Neuronal stem cell (in vitro differentiated cells): ENCODE measurements around the gene HAGHL.
A peak's percentile ranks its signal among the peaks of the same experiment; 100 is the strongest.

Source experiments
- DNase-seq: peaks from one replicate; pipeline ENCODE4 v3.0.0-alpha.2; 2013; ENCODE audit warnings: low spot score
- H2AFZ ChIP-seq: one replicate; pipeline ENCODE4 v1.6.1; 2013; ENCODE audit warnings: mild to moderate bottlenecking, low read length, inconsistent platforms
- H2AK5ac ChIP-seq: 2 replicates; pipeline ENCODE4 v1.6.1; 2013; ENCODE audit warnings: low read depth, mild to moderate bottlenecking, inconsistent platforms, low read length, moderate library complexity, mixed read lengths
- H2BK120ac ChIP-seq: 2 replicates; pipeline ENCODE4 v1.6.1; 2013; ENCODE audit warnings: low read depth, mild to moderate bottlenecking, inconsistent platforms, low read length, moderate library complexity, mixed read lengths
- H2BK12ac ChIP-seq: one replicate; pipeline ENCODE4 v1.6.1; 2013; ENCODE audit warnings: low read length, inconsistent platforms
- H2BK15ac ChIP-seq: 2 replicates; pipeline ENCODE4 v1.6.1; 2013; ENCODE audit warnings: mild to moderate bottlenecking, low read length, inconsistent platforms, mixed read lengths
- H2BK5ac ChIP-seq: one replicate; pipeline ENCODE4 v1.6.1; 2013; ENCODE audit warnings: inconsistent platforms, mild to moderate bottlenecking, low read length, moderate library complexity
- H3K14ac ChIP-seq: one replicate; pipeline ENCODE4 v1.6.1; 2013; ENCODE audit warnings: low read length, inconsistent platforms
- H3K18ac ChIP-seq: 2 replicates; pipeline ENCODE4 v1.6.1; 2013; ENCODE audit warnings: low read length, inconsistent platforms
- H3K23ac ChIP-seq: 2 replicates; pipeline ENCODE4 v1.6.1; 2013; ENCODE audit warnings: low read depth, mild to moderate bottlenecking, mixed read lengths, low read length, inconsistent platforms; ENCODE audit not compliant: poor library complexity
- H3K27ac ChIP-seq: replicated peaks from 3 replicates; pipeline ENCODE4 v1.5.1; 2013; ENCODE audit warnings: low read length, inconsistent platforms
- H3K27me3 ChIP-seq, 3 experiments: 2 replicates each; pipeline ENCODE4 v1.6.1; 2013; ENCODE audit warnings: low read length in 3 of 3, mild to moderate bottlenecking in 2 of 3, inconsistent platforms in 1 of 3, low read depth in 1 of 3, mixed read lengths in 1 of 3, moderate library complexity in 1 of 3; ENCODE audit not compliant: control insufficient read depth in 3 of 3, insufficient read depth in 3 of 3
- H3K36me3 ChIP-seq, 2 donors: replicated peaks in 1 of 2; 2 replicates each; pipeline ENCODE4 v1.6.1; 2013; ENCODE audit warnings: low read length in 2 of 2; ENCODE audit not compliant: control insufficient read depth in 2 of 2, insufficient read depth in 2 of 2
- H3K4ac ChIP-seq: 2 replicates; pipeline ENCODE4 v1.6.1; 2013; ENCODE audit warnings: inconsistent platforms, mild to moderate bottlenecking, low read length, moderate library complexity
- H3K4me1 ChIP-seq, 2 donors: 1 replicate in 1 of 2; 2 replicates in 1 of 2; pipeline ENCODE4 v1.6.1; 2013; ENCODE audit warnings: low read length in 2 of 2, low read depth in 1 of 2; ENCODE audit not compliant: control insufficient read depth in 2 of 2, insufficient read depth in 1 of 2
- H3K4me2 ChIP-seq: one replicate; pipeline ENCODE4 v1.6.1; 2013; ENCODE audit warnings: mild to moderate bottlenecking, low read length, inconsistent platforms; ENCODE audit not compliant: insufficient read depth, poor library complexity, severe bottlenecking
- H3K4me3 ChIP-seq, 2 donors: 2 replicates each; pipeline ENCODE4 v1.5.1; 2013; ENCODE audit warnings: low read length in 2 of 2, mild to moderate bottlenecking in 2 of 2, inconsistent platforms in 1 of 2, moderate library complexity in 1 of 2
- H3K79me1 ChIP-seq: one replicate; pipeline ENCODE4 v1.6.1; 2013; ENCODE audit warnings: low read depth, mild to moderate bottlenecking, inconsistent platforms, low read length, moderate library complexity
- H3K9ac ChIP-seq: one replicate; pipeline ENCODE4 v1.6.1; 2013; ENCODE audit warnings: mild to moderate bottlenecking, low read depth, low read length, inconsistent platforms; ENCODE audit not compliant: poor library complexity
- H3K9me3 ChIP-seq, 2 donors: replicated peaks in 1 of 2; 2 replicates each; pipeline versions ENCODE3 to v1.6.1; 2013; ENCODE audit warnings: low read length in 2 of 2, mild to moderate bottlenecking in 2 of 2, inconsistent platforms in 1 of 2, low read depth in 1 of 2, mixed read lengths in 1 of 2, moderate library complexity in 1 of 2; ENCODE audit not compliant: control insufficient read depth in 2 of 2, insufficient read depth in 1 of 2
- H4K8ac ChIP-seq: one replicate; pipeline ENCODE4 v1.6.1; 2013; ENCODE audit warnings: low read depth, mild to moderate bottlenecking, inconsistent platforms, low read length, moderate library complexity
- H4K91ac ChIP-seq: one replicate; pipeline ENCODE4 v1.6.1; 2013; ENCODE audit warnings: low read length, low read depth, mild to moderate bottlenecking, inconsistent platforms; ENCODE audit not compliant: poor library complexity
- WGBS, 2 donors: extraction: QIAGEN DNeasy Blood & Tissue Kit; methylation state at CpG; one replicate each; pipeline ENCODE4 v1.1.7; 2013; ENCODE audit warnings: missing lambda C conversion rate in 2 of 2, mixed read lengths in 1 of 2; ENCODE audit not compliant: insufficient read length in 2 of 2, insufficient replicate concordance in 1 of 2; ENCODE audit errors: extremely low coverage in 2 of 2; 5-methylcytosine and 5-hydroxymethylcytosine counted together

The HAGHL gene

DNA sequence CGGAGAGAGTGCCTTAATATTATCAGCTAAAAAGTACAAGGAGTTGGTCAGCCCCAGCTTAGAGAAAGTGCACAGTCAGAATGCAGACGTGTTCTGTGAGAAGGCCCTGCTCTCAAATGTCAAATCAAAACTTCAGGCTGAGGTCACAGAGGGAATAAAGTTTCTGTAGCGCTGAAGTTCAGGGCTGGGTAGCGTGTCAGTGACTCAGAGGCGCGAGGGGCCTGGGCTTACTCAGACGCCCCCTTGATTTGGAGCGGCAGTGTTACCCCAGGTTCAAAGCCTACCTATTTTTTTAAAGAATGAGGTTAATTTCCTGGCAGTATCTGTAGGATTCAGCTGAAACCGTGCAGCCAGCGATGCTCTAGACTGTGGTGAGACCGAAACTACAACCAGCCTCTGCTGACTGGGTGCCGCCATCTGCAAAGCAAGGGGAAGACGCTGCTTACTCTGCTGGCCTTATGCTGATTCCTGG is 9.1 kb downstream of the HAGHL start:
- Histone ChIP-seq H4K91ac (no peak overlapping the region), H2AFZ (no peak overlapping the region), H2BK12ac (no peak overlapping the region), H3K4me1 (peaks cover 4 to 5% of the 10 kb centered on the region in 2 donors), H3K79me1 (peaks cover 9% of the 10 kb centered on the region), H3K36me3 (peaks cover 31 to 64% of the 10 kb centered on the region in 2 donors), H2BK15ac (no peak overlapping the region), H3K9me3 (no peaks in the 10 kb centered on the region), H3K14ac (no peak overlapping the region), H3K9ac (no peak overlapping the region), H3K27me3 (no peaks in the 10 kb centered on the region), H3K23ac (no peak overlapping the region), H4K8ac (no peak overlapping the region), H3K4ac (no peak overlapping the region), H3K4me2 (no peak overlapping the region), H2BK5ac (no peak overlapping the region), H2BK120ac (no peak overlapping the region), H2AK5ac (no peak overlapping the region), H3K4me3 (no peak overlapping the region), H3K18ac (no peak overlapping the region), H3K27ac (no peak overlapping the region)
- no peak for DNase-seq
- no CpG with 5 or more reads among the region's 13 CpGs for WGBS, 2 donors

DNA sequence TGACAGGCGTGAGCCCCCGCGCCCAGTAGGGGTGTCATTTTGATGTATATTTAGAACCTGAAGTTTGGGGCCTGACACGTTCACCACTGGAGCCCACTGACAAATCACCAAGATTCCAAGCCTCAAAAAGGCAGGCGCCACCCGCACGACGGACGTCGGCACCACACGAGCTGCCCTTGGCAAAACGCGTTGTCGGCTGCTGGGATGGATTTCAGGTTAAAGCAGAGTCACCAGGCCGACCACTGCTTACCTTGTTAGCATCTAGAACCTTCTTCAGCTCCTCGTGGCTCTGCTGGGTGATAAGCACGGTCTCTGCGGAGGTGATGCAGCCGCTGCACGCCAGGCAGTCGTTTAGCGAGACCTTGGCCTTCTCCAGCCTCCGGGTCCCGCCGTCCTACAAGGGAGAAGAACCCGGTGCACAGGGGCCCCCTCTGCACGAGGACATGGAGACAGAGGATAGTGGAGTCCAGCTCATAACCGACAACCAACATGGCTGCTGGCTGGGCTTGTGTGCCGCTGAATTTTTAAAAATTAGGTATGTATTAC is 10.1 kb downstream of the HAGHL start:
- no peak overlapping the region for H3K9ac ChIP-seq
- H4K8ac ChIP-seq = no peak overlapping the region
- H3K36me3 ChIP-seq = peaks cover 31 to 58% of the 10 kb centered on the region in 2 donors
- H3K9me3 ChIP-seq = no peaks in the 10 kb centered on the region
- H3K79me1 ChIP-seq = peaks cover 8% of the 10 kb centered on the region
- H2BK5ac ChIP-seq = no peak overlapping the region
- H3K4me2 ChIP-seq = no peak overlapping the region
- H3K23ac ChIP-seq = peak overlapping the region; percentile 60
- DNase-seq = no peak
- H2AK5ac ChIP-seq = no peak overlapping the region
- H3K4ac ChIP-seq = no peak overlapping the region
- H2BK15ac ChIP-seq = no peak overlapping the region
- no peak overlapping the region for H3K4me3 ChIP-seq
- H3K4me1 ChIP-seq = peaks cover 4 to 5% of the 10 kb centered on the region in 2 donors
- H3K14ac ChIP-seq = no peak overlapping the region
- no peak overlapping the region for H2BK12ac ChIP-seq
- no peak overlapping the region for H2BK120ac ChIP-seq
- no peaks in the 10 kb centered on the region for H3K27me3 ChIP-seq
- no peak overlapping the region for H3K18ac ChIP-seq
- H3K27ac ChIP-seq = no peak overlapping the region
- no peak overlapping the region for H4K91ac ChIP-seq
- WGBS, 2 donors = no CpG with 5 or more reads among the region's 29 CpGs
- no peak overlapping the region for H2AFZ ChIP-seq

DNA sequence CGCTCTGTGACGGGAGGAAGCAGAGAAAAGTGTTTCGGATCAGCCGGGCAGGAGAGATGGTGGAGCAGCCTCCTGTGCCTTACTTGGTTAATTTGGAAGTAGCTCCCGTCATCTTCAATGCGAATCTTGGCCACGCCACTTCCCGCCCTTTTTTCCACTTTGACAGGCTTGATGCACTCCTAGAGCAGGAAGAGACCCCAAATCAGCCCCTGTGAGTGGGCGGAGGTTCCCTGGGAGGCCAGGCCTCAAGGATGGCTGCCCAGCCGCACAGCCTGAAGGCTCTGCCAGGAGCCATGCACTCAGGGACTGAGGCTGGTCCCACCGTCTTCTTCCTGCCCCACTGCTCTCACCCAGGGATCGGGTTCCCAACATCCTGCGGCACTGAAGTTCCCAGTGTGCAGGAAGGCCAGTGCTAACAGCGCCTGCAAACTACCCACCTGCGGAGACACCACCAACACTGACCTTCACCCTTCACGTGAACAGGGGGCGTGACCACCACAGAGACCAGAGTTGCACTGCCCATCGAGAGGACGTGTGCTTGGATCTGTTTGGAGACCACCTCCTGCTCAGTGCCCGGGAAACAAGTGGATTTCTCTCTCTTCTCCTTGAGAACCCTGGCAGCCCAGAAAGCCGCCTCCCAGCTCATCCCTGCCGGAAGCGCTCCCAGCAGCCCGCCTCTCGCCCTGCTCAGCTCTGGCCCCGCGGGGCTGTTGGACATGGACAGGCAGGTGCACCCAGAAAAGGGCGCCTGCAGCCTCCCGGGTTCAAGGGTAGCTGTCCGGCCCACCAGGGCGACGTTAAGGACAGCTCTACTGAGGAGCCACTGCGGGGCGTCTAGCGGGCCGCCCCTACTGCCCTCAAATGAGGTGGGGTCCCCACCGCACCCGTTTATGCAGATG is 12.9 kb downstream of the HAGHL start:
- H3K9me3 ChIP-seq = no peaks in the 10 kb centered on the region
- peak overlapping the region; percentile 96 for H3K4me2 ChIP-seq
- H3K18ac ChIP-seq = peak overlapping the region; percentile 90
- H3K23ac ChIP-seq = peak overlapping the region; percentile 73
- no peak overlapping the region for H4K8ac ChIP-seq
- no peak overlapping the region for H3K14ac ChIP-seq
- H3K9ac ChIP-seq = peak overlapping the region; percentile 88
- H2AFZ ChIP-seq = peak overlapping the region; percentile 100
- no peak overlapping the region for H2BK15ac ChIP-seq
- H4K91ac ChIP-seq = no peak overlapping the region
- no peak overlapping the region for H2BK120ac ChIP-seq
- peak overlapping the region; percentile 90 for H2AK5ac ChIP-seq
- peaks cover 18 to 31% of the 10 kb centered on the region in 2 donors for H3K36me3 ChIP-seq
- H3K27me3 ChIP-seq = no peaks in the 10 kb centered on the region
- no peak overlapping the region for H3K4ac ChIP-seq
- H2BK12ac ChIP-seq = no peak overlapping the region
- peaks cover 4 to 5% of the 10 kb centered on the region in 2 donors for H3K4me1 ChIP-seq
- peak overlapping the region; percentile 84 to 94 for H3K4me3 ChIP-seq
- WGBS, 2 donors = no CpG with 5 or more reads among the region's 38 CpGs
- H2BK5ac ChIP-seq = no peak overlapping the region
- H3K27ac ChIP-seq = no peak overlapping the region
- DNase-seq = no peak
- peaks cover 7% of the 10 kb centered on the region for H3K79me1 ChIP-seq

GRCh38 chr16:740459-740763 is 13.5 kb downstream of the HAGHL start:
- Histone ChIP-seq H3K4me3 (peak overlapping the region; percentile 84 to 94), H4K8ac (no peak overlapping the region), H3K9ac (peak overlapping the region; percentile 88), H2BK12ac (no peak overlapping the region), H3K27ac (no peak overlapping the region), H2AK5ac (peak overlapping the region; percentile 90), H2AFZ (peak overlapping the region; percentile 100), H3K36me3 (peaks cover 15 to 26% of the 10 kb centered on the region in 2 donors), H2BK15ac (no peak overlapping the region), H3K23ac (peak overlapping the region; percentile 73), H3K4me2 (peak overlapping the region; percentile 96), H2BK5ac (peak overlapping the region; percentile 66), H3K9me3 (no peaks in the 10 kb centered on the region), H3K27me3 (no peaks in the 10 kb centered on the region), H3K14ac (peak overlapping the region; percentile 56), H4K91ac (no peak overlapping the region), H3K4ac (peak overlapping the region; percentile 76), H3K79me1 (peaks cover 7% of the 10 kb centered on the region), H2BK120ac (no peak overlapping the region), H3K4me1 (peaks cover 4 to 5% of the 10 kb centered on the region in 2 donors), H3K18ac (peak overlapping the region; percentile 90)
- no peak for DNase-seq
- no CpG with 5 or more reads among the region's 22 CpGs for WGBS, 2 donors
